Aorta (tissue), 5 donors: ENCODE results near the gene MANBA. TPM values are rescaled to one million over a fixed set of nuclear protein-coding genes. Genes with fewer than 3 reads are reported as not detected.
"Not testable (repeated sequence)": the region's sequence is repeated elsewhere in the genome, so short reads cannot be mapped to it uniquely, and the experiment has no call there.

ENCODE experiments used
- ATAC-seq: fragments of 200-7000 bp; cut with Tn5 transposase; one replicate; pipeline ENCODE4 v1.9.1; 2022; ENCODE audit warnings: moderate library complexity; ENCODE audit not compliant: low FRiP score
- DNase-seq, 2 donors: peaks; one replicate each; pipeline ENCODE4 v3.0.0-alpha.2; 2020
- H3K27ac ChIP-seq, 2 donors: one replicate each; pipeline ENCODE4 v1.5.1; 2013; ENCODE audit warnings: low read length in 2 of 2, mild to moderate bottlenecking in 2 of 2, moderate library complexity in 2 of 2, control low read depth in 1 of 2, inconsistent platforms in 1 of 2, low read depth in 1 of 2
- H3K27me3 ChIP-seq, 2 donors: one replicate each; pipeline ENCODE4 v1.6.1; 2013; ENCODE audit warnings: control low read depth in 1 of 2, low read length in 1 of 2, mild to moderate bottlenecking in 1 of 2, moderate library complexity in 1 of 2; ENCODE audit not compliant: insufficient read depth in 2 of 2, control insufficient read depth in 1 of 2
- H3K36me3 ChIP-seq, 2 donors: one replicate each; pipeline ENCODE4 v1.6.1; 2013; ENCODE audit warnings: control low read depth in 1 of 2, low read length in 1 of 2, mild to moderate bottlenecking in 1 of 2; ENCODE audit not compliant: insufficient read depth in 2 of 2, control insufficient read depth in 1 of 2
- H3K4me1 ChIP-seq, 2 donors: one replicate each; pipeline ENCODE4 v1.6.1; 2013; ENCODE audit warnings: low read length in 2 of 2, control low read depth in 1 of 2, mild to moderate bottlenecking in 1 of 2, moderate library complexity in 1 of 2; ENCODE audit not compliant: insufficient read depth in 2 of 2, control insufficient read depth in 1 of 2
- H3K4me3 ChIP-seq, 2 donors: one replicate each; pipeline ENCODE4 v1.5.1; 2013; ENCODE audit warnings: low read length in 2 of 2, control low read depth in 1 of 2, mild to moderate bottlenecking in 1 of 2
- H3K9me3 ChIP-seq: one replicate; pipeline ENCODE4 v1.6.1; 2013; ENCODE audit warnings: mild to moderate bottlenecking, low read length; ENCODE audit not compliant: control insufficient read depth
- WGBS, 2 donors: extraction: QIAGEN DNeasy Blood & Tissue Kit; methylation state at CpG; one replicate each; pipeline ENCODE4 v1.1.7; 2013; 5-methylcytosine and 5-hydroxymethylcytosine counted together
- intact Hi-C, 2 donors: fragments of 100-400 bp; cut with DNase I; formaldehyde crosslinking; loops; one replicate each; pipeline versions ENCODE4 v1.14.2 to v1.15.0; 2022
- polyA plus RNA-seq, 2 donors: library from polyadenylated mRNA; stranded (reverse); fragments of 200-250 nt; gene quantifications; one replicate each; pipeline ENCODE4 v1.2.3, GENCODE V29; 2013
- total RNA-seq, 2 donors: library from RNA; stranded (reverse); fragmentation: NEBNext Ultra II Directional; extraction: Animal tissue kit (Norgen Biotek cat#: 25700); gene quantifications; one replicate each; pipeline ENCODE4 v1.2.1, GENCODE V29; 2021
- donor health status: healthy with polysubstance abuse.
- donor health status: Bipolar disorder and iron deficiency.
- donor health status: DM: no; HTN: no; CAD: no.
- donor health status: DM: no; HTN: no; CAD: no.
- donor health status: DM: yes; HTN: yes; CAD: no.

The MANBA gene
- total and polyA plus RNA-seq, 4 donors = 16.8 to 41.4 (median 20.4) TPM

GRCh38 chr4:102620697-102621497 lies 139.9 kb downstream of the MANBA start:
- Histone ChIP-seq H3K27me3 (no peaks in the 10 kb centered on the region), H3K36me3 (peaks cover 0 to 3% of the 10 kb centered on the region in 2 donors), H3K4me3 (no peak overlapping the region), H3K9me3 (no peaks in the 10 kb centered on the region), H3K27ac (peak overlapping the region in 1 of 2 donors; percentile 58), H3K4me1 (peaks cover 0 to 2% of the 10 kb centered on the region in 2 donors)
- DNase-seq (no peak), ATAC-seq (peak; percentile 88)
- WGBS, 2 donors = 42 to 47% methylated on average over 8 of the region's 8 CpGs
- intact Hi-C loops = loop anchor here (2.0 to 10.0 kb wide), 5 partner anchors 141 to 481 kb away; partner anchors contain the start of genes CISD2 (in 1 of the 2) and MANBA (in 1 of the 2)

DNA sequence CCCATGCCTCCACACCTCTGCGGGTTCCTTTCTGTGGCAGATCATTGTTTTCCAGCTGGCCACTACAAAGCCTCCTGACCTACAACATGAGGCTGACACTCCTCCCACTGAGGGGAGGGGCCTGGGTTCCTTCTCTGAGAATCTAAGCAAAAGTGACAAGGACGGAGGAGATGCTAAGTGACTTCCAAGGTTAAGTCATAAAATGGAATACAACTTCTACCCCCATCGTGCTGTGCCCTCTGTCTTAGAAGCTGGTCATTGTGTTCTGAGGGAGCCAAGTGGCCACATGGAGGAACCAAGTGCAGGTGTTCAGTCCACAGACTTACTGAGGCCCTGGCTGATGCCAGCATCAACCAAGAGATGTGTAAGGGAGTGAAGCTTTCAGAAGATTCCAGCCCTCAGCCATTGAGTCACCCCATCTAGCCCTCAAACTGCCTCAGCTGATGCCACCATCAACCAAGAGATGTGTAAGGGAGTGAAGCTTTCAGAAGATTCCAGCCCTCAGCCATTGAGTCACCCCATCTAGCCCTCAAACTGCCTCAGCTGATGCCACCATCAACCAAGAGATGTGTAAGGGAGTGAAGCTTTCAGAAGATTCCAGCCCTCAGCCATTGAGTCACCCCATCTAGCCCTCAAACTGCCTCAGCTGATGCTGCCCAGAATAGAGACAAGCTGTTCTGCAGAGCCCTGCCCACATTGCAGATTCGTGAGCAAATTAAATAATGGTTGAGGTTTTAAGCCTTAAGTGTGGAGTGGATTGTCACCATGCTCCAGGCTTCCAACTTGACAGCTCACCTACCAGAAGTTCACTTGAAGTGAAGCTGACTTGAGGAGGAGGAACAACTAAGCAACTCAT lies 140.8 kb downstream of the MANBA start:
- H3K4me1 ChIP-seq, DNase-seq, H3K27me3 ChIP-seq, H3K9me3 ChIP-seq, H3K4me3 ChIP-seq, H3K36me3 ChIP-seq: not testable (repeated sequence)
- H3K27ac ChIP-seq = peak overlapping the region in 1 of 2 donors; percentile 58
- ATAC-seq = peak; percentile 33
- 52 to 53% methylated on average over 4 of the region's 4 CpGs for WGBS, 2 donors
- intact Hi-C loops = loop anchor here (2.0 to 10.0 kb wide), 6 partner anchors 142 to 482 kb away; partner anchors contain the start of genes CISD2 (in 1 of the 2) and MANBA (in 1 of the 2)

- H3K4me3 ChIP-seq, H3K36me3 ChIP-seq, DNase-seq, ATAC-seq, H3K9me3 ChIP-seq, H3K4me1 ChIP-seq, H3K27me3 ChIP-seq, H3K27ac ChIP-seq: not testable (repeated sequence)
- WGBS, 2 donors = 59 to 63% methylated on average over 9 of the region's 9 CpGs
- intact Hi-C loops = loop anchor here in 1 of 2 donors (10.0 kb wide), 1 partner anchor 174 kb away; no protein-coding TSS in a partner anchor
Measured at GRCh38 chr4:102619021-102619420, 141.7 kb downstream of the MANBA start.

GRCh38 chr4:102616636-102617035 lies 144.1 kb downstream of the MANBA start:
- DNase-seq (no peak), ATAC-seq (no peak)
- Histone ChIP-seq H3K36me3 (peaks cover 0 to 9% of the 10 kb centered on the region in 2 donors), H3K4me1 (peaks cover 0 to 2% of the 10 kb centered on the region in 2 donors), H3K4me3 (no peak overlapping the region), H3K27ac (no peak overlapping the region), H3K27me3 (no peaks in the 10 kb centered on the region), H3K9me3 (no peaks in the 10 kb centered on the region)
- intact Hi-C loops = loop anchor here in 1 of 2 donors (10.0 kb wide), 1 partner anchor 172 kb away; no protein-coding TSS in a partner anchor
- WGBS, 2 donors = 84 to 87% methylated on average over 9 of the region's 9 CpGs

DNA sequence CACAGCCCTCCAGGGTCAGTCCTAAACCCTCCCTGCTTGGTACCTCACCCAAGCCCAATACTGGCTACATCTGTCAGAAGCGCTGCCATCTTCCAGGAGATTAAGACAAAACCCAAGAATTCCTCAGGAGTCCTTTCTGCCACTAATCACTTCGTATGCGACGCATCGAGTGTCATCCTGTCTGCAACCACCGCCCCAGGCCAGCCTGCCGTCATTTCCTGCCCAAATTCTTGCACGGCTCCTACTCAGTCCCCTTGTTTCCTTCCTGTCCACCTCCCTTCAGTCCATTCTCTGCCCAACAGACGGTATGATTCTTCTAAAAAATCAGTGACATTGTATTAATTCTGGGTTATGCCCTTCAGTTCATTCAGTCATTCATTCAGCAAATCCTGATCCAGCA lies 146.0 kb downstream of the MANBA start:
- ATAC-seq = no peak
- WGBS, 2 donors = 82 to 84% methylated on average over 9 of the region's 9 CpGs

DNA sequence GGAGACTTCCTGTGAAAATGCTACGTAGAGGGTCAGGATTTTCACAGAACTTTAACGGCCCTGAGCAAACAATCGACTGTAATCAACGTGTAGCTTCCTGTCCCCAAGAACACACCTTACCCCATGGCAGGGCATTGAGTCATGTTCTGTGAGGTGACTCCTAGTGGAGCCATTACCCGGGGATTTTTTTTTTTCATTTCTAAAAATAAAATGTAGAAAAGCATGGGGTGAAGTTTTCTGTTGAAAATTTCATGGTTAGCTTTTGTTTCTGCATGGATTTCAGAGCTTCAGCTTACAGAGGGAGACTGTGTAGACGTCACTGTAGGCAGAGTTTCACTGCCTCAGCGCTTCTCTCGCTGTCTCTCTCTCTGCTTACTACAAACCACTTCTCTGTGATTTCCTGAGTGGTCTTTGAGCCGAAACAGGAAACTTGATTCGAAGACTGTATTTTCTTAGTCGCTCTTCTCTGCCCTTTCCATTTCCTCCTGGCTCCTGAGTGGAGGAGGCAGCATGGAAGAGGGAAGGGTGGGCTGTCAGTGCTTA lies 147.9 kb downstream of the MANBA start:
- no peak for ATAC-seq
- H3K36me3 ChIP-seq = peaks cover 0 to 17% of the 10 kb centered on the region in 2 donors

More for the DNA sequence above, 146.0 kb downstream of the MANBA start:
- Histone ChIP-seq H3K4me3 (no peak overlapping the region), H3K27me3 (no peaks in the 10 kb centered on the region), H3K4me1 (no peaks in the 10 kb centered on the region), H3K9me3 (no peaks in the 10 kb centered on the region), H3K27ac (no peak overlapping the region), H3K36me3 (peaks cover 0 to 17% of the 10 kb centered on the region in 2 donors)
- intact Hi-C loops = loop anchor here in 1 of 2 donors (10.0 kb wide), 1 partner anchor 170 kb away; no protein-coding TSS in a partner anchor
- DNase-seq = no peak

DNA sequence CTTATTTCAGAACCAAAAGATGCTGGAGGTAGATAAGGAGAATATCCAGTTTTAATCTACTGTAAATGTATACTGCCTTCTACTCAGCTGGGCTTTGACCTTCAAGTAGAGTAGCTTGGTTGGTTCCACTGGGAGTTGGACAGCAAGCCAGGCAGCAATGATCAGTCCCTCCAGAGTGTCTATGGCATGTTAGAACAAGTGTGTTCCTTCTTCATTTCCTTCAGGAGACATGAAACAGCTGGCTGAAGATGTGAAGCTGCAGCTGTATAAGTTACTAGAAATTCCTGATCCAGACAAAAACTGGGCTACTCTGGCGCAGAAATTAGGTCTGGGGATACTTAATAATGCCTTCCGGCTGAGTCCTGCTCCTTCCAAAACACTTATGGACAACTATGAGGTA lies 148.6 kb downstream of the MANBA start:
- Histone ChIP-seq H3K27ac (no peak overlapping the region), H3K36me3 (peaks cover 6 to 18% of the 10 kb centered on the region in 2 donors), H3K9me3 (no peaks in the 10 kb centered on the region), H3K4me1 (no peaks in the 10 kb centered on the region), H3K27me3 (no peaks in the 10 kb centered on the region), H3K4me3 (no peak overlapping the region)
- 94 to 95% methylated on average over 2 of the region's 2 CpGs for WGBS, 2 donors
- no peak for DNase-seq
- no peak for ATAC-seq
- intact Hi-C loops = loop anchor here in 1 of 2 donors (10.0 kb wide), 1 partner anchor 167 kb away; no protein-coding TSS in a partner anchor

More for the DNA sequence above, 147.9 kb downstream of the MANBA start:
- no peaks in the 10 kb centered on the region for H3K9me3 ChIP-seq
- H3K27ac ChIP-seq = no peak overlapping the region
- DNase-seq = no peak
- H3K4me3 ChIP-seq = no peak overlapping the region
- no peaks in the 10 kb centered on the region for H3K27me3 ChIP-seq
- H3K4me1 ChIP-seq = no peaks in the 10 kb centered on the region
- intact Hi-C loops = loop anchor here in 1 of 2 donors (10.0 kb wide), 1 partner anchor 168 kb away; no protein-coding TSS in a partner anchor
- WGBS, 2 donors = 62 to 65% methylated on average over 11 of the region's 11 CpGs

DNA sequence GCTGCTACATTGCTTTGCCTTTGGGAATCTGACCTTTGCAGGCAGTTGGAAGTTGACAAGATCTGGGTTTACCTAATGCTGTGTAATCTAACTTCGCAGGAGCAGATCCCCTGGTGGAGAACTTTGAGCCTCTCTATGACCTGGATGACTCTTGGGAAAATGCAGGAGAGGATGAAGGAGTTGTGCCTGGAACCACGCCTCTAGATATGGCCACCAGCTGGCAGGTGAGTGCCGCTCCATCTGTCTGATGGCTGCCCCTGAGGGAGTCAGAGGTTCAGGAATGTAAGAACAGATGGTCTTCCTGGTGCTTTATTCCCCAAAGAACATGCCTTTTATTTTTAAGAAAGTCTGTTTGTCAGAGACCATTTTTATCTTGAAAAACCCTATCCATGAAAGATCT lies 150.3 kb downstream of the MANBA start:
- whole genome bisulfite sequencing, 2 donors = 86 to 91% methylated on average over 3 of the region's 3 CpGs
- no peak for ATAC-seq

More for the DNA sequence above, 150.3 kb downstream of the MANBA start:
- Histone ChIP-seq H3K4me3 (no peak overlapping the region), H3K27me3 (no peaks in the 10 kb centered on the region), H3K9me3 (no peaks in the 10 kb centered on the region), H3K36me3 (peaks cover 8 to 15% of the 10 kb centered on the region in 2 donors), H3K4me1 (no peaks in the 10 kb centered on the region), H3K27ac (no peak overlapping the region)
- intact Hi-C loops = loop anchor here in 1 of 2 donors (10.0 kb wide), 1 partner anchor 166 kb away; no protein-coding TSS in a partner anchor
- DNase-seq = no peak
